Lower lobe of right lung (tissue), 2 donors: ENCODE data around the gene PPP2R2C. TPM values are rescaled to one million over a fixed set of nuclear protein-coding genes. Genes with fewer than 3 reads are reported as not detected.

Experiments
- ATAC-seq, 2 donors: fragments of 200-7000 bp; cut with Tn5 transposase; one replicate each; pipeline ENCODE4 v1.9.1; 2020 to 2022; ENCODE audit warnings: mild to moderate bottlenecking in 2 of 2, moderate library complexity in 2 of 2
- DNase-seq: peaks from one replicate; pipeline ENCODE4 v3.0.0-alpha.2; 2020
- H3K27ac ChIP-seq: fragments of 200-600 bp; one replicate; pipeline ENCODE4 v1.8.0; 2022
- H3K27me3 ChIP-seq: fragments of 200-600 bp; one replicate; pipeline ENCODE4 v1.8.0; 2022; ENCODE audit warnings: low read depth
- H3K36me3 ChIP-seq: fragments of 200-600 bp; one replicate; pipeline ENCODE4 v1.8.0; 2022; ENCODE audit warnings: mild to moderate bottlenecking
- H3K4me1 ChIP-seq: fragments of 200-600 bp; one replicate; pipeline ENCODE4 v1.8.0; 2022
- H3K4me3 ChIP-seq: fragments of 200-600 bp; one replicate; pipeline ENCODE4 v1.8.0; 2022; ENCODE audit warnings: mild to moderate bottlenecking
- H3K9me3 ChIP-seq: fragments of 200-600 bp; one replicate; pipeline ENCODE4 v1.8.0; 2022
- intact Hi-C: fragments of 100-400 bp; cut with DNase I; formaldehyde crosslinking; loops from one replicate; pipeline ENCODE4 v1.11.0; 2022
- total RNA-seq: library from RNA; stranded (reverse); fragmentation: NEBNext Ultra II Directional; extraction: Animal tissue kit (Norgen Biotek cat#: 25700); gene quantifications from one replicate; pipeline ENCODE4 v1.2.1, GENCODE V29; 2021
- TF ChIP-seq, protein P1 (sequence below): fragments of 200-600 bp; IDR thresholded peaks from one replicate; pipeline ENCODE4 v1.8.0; 2022; ENCODE audit warnings: antibody characterized with exemption, mild to moderate bottlenecking
- donor health status: DM: no; HTN: yes; CAD: no; lungs with severe emphysema.

Gene PPP2R2C
- total RNA-seq, 1 donor from 2014 or later = not detected

DNA sequence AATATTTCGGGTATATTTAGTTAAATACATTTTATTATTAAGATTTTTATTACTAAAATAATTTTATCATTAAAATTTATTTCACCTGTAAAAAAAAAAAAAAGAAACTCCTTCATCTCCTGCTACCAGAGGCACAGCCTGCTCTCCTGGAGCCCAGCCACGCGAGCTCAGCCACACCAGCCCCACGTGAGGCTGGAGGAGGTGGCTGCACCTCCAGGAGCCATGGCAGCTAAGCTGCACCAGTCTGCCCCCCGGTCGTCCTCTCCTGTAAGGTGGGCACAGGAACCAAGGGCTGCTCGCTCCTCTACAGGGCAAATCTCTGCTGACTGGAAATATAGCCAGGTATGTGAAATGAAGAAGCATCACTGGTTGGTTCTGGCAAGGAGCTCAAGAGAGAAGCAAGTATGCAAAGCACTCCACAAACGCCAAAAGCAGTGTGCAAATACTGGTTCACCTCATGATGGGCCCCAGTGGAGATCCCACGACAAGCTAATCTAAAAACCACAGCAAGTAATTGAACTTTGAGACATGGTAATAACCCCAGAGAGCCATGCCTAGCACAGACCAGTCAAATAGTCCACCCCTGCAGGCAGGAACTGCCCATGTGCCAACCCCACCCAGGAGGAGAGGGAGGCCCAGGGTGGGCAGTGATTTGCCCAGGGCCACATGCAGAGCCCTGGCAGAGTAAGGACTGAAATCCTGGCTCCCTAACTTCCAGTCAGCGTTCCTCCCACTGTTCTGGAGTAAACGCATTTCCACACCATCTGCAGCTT, 112.7 kb downstream of the PPP2R2C start:
- intact Hi-C loops = no loop called here
- no peak for DNase-seq
- TF ChIP-seq, protein P1, sequence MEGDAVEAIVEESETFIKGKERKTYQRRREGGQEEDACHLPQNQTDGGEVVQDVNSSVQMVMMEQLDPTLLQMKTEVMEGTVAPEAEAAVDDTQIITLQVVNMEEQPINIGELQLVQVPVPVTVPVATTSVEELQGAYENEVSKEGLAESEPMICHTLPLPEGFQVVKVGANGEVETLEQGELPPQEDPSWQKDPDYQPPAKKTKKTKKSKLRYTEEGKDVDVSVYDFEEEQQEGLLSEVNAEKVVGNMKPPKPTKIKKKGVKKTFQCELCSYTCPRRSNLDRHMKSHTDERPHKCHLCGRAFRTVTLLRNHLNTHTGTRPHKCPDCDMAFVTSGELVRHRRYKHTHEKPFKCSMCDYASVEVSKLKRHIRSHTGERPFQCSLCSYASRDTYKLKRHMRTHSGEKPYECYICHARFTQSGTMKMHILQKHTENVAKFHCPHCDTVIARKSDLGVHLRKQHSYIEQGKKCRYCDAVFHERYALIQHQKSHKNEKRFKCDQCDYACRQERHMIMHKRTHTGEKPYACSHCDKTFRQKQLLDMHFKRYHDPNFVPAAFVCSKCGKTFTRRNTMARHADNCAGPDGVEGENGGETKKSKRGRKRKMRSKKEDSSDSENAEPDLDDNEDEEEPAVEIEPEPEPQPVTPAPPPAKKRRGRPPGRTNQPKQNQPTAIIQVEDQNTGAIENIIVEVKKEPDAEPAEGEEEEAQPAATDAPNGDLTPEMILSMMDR = no peak

GRCh38 chr4:6357476-6357875, 114.9 kb downstream of the PPP2R2C start:
- no peak for DNase-seq
- no peaks in the 10 kb centered on the region for H3K4me1 ChIP-seq
- H3K27ac ChIP-seq = no peak overlapping the region
- no peak for ATAC-seq
- H3K4me3 ChIP-seq = no peak overlapping the region
- TF ChIP-seq, protein P1 = no peak
- intact Hi-C loops = no loop called here
- H3K27me3 ChIP-seq = peaks cover 4% of the 10 kb centered on the region
- no peaks in the 10 kb centered on the region for H3K36me3 ChIP-seq
- H3K9me3 ChIP-seq = no peaks in the 10 kb centered on the region

More for the DNA sequence above, 112.7 kb downstream of the PPP2R2C start:
- Histone ChIP-seq H3K9me3 (no peaks in the 10 kb centered on the region), H3K36me3 (no peaks in the 10 kb centered on the region), H3K4me1 (no peaks in the 10 kb centered on the region), H3K27ac (no peak overlapping the region), H3K27me3 (peaks cover 4% of the 10 kb centered on the region), H3K4me3 (no peak overlapping the region)
- no peak for ATAC-seq

GRCh38 chr4:6356076-6356560, 116.3 kb downstream of the PPP2R2C start:
- ATAC-seq = no peak
- TF ChIP-seq, protein P1 = no peak
- no peak overlapping the region for H3K4me3 ChIP-seq
- no peaks in the 10 kb centered on the region for H3K36me3 ChIP-seq
- DNase-seq = no peak
- no peaks in the 10 kb centered on the region for H3K9me3 ChIP-seq
- H3K27me3 ChIP-seq = peaks cover 15% of the 10 kb centered on the region
- H3K27ac ChIP-seq = no peak overlapping the region
- intact Hi-C loops = no loop called here
- no peaks in the 10 kb centered on the region for H3K4me1 ChIP-seq

- no peak for ATAC-seq
- Histone ChIP-seq H3K36me3 (no peaks in the 10 kb centered on the region), H3K27ac (no peak overlapping the region), H3K27me3 (peaks cover 19% of the 10 kb centered on the region), H3K4me1 (no peaks in the 10 kb centered on the region), H3K4me3 (no peak overlapping the region), H3K9me3 (no peaks in the 10 kb centered on the region)
- intact Hi-C loops = no loop called here
- TF ChIP-seq, protein P1 = no peak
- no peak for DNase-seq
Observed at GRCh38 chr4:6355052-6355451, 117.4 kb downstream of the PPP2R2C start.

GRCh38 chr4:6354626-6355025, 117.8 kb downstream of the PPP2R2C start:
- TF ChIP-seq, protein P1 = no peak
- H3K4me3 ChIP-seq = no peak overlapping the region
- H3K27me3 ChIP-seq = peaks cover 15% of the 10 kb centered on the region
- H3K27ac ChIP-seq = no peak overlapping the region
- no peaks in the 10 kb centered on the region for H3K4me1 ChIP-seq
- ATAC-seq (no peak), DNase-seq (no peak)
- H3K36me3 ChIP-seq = no peaks in the 10 kb centered on the region
- intact Hi-C loops = no loop called here
- H3K9me3 ChIP-seq = no peaks in the 10 kb centered on the region
